Amniotic epithelial cell (primary cell): ENCODE data around the gene CENPT.

Source experiments
- DNase-seq: peaks from one replicate; pipeline ENCODE4 v3.0.0-alpha.2; 2010; ENCODE audit warnings: low read depth

The CENPT gene

DNA sequence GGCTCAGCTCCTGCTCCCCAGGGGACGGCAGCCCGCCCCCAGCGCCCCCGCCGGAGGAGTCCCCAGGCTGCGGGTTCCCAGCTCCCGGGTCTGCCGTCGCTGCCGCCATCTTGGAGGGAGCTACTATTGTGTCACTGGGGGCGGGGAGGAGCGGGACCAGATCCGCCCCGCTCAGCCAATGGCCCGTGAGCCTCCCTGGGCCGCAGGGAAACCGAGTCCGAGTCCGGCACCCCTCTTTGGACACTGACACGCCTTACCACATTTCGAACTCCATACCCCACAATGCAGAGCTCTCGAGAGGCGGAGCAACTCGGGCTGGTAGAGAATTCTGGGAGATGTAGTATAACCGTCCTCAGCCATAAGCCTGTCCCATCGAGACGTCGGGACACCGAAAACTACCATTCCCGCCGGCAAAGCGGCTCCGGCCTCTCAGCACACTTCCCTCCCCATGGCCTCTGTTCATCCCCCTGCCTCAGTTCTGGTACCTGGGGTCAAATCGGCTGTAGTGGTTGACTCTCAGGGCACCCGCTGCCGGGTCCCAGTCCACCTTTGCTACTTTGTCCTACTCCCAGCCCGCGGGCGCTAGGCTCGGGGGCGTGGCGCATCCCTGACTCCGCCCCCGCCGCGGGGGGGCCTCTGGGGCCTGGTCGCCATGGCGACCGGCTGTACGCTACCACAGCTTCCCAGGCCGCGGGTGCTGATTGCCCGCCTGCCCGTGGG, 40.9 kb downstream of the CENPT start, which contains the start of the genes RANBP10 and TSNAXIP1:
Gene RANBP10 (minus strand): TSS at position 133 of the 720 bp plus-strand sequence. CDS start 24 bp downstream, at position 109.
Gene TSNAXIP1 (plus strand): TSS at position 462 of the 720 bp plus-strand sequence. CDS start 261 bp downstream, outside the sequence.
- DNase-seq, result peak; percentile 99

DNA sequence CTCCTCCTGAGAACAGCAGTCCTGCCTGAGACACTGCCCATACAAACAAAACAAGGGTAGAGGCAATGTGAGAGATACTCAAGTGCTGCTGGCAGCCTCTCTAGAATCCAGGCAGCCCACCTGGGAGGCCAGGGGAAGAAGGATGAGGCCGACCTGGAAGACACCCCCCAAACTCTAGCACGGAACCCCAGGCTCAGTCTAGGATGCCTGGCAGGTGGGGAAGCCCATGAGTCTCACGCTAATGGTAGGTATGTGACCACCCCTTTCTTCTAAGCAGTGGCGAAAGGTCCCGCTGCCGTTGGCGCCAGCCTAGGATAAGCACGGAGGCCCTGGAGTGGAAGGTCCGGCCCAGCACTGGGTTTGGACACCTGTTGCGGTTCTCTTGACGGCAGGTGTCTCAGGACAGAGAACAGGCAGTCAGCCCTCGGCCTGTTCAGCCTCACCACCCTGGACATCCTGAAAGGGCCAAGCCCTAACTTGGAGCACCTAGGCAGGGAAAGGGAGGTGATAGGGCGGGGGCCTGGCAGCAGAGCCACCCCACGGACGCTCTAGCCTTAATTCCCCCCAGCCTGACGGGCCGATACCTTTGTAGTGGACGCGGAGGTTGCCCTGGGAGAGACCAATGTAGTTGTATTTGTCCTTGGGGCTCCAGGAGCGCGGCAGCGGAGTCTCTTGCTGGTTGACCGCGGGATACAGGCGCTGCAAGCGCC, 41.6 kb downstream of the CENPT start:
- no peak for DNase-seq

DNA sequence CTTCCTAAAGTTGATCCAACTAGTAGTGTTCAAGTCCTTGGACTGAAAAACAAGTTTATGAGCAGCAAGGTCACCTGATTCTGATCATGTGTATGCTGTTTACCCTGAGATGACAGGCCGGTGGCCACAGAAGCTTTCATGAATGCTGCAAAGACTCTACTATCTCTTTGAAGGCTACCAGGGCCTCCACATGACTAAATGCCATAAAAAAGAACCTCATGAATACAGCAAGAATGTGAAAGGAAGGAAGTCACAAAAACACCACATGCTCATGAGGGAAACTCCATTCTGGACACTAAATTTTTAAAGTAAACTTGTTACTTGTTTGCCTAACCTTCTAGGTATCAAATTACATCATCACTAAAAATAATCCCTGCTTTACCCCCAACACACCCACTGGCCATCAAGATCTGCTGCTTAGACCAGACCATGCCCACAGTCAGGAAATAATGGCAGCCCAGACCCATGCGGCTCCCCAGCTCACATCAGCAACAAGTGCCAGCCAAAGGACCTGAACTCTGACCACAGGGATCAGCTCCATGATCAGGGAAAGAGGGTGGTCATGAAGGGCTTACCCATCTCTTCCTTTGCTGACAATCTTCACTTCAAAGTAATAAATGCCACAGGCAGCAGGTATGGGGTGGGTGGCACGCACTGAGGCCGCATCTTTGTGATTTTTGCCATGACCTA, 42.5 kb downstream of the CENPT start:
- no peak for DNase-seq

DNA sequence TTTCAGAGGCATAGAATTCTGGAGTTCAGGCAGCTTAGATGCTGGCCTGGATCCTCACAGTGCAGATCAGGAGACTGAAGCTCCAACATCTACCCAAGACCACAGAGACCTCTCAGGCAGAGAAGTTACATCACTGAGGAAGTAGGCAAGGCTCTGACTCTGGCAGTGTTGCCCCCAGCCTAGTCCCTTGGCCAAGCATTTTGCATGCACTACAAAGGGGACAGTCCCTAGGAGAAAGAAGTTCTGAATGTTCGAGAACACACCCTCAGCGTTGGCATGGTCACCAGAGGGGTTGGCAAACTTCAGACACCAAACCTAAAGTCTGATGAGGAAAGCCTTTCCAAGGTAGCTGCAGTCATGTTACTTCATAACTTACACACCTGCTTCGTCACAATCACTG, 43.6 kb downstream of the CENPT start:
- DNase-seq, result no peak

DNA sequence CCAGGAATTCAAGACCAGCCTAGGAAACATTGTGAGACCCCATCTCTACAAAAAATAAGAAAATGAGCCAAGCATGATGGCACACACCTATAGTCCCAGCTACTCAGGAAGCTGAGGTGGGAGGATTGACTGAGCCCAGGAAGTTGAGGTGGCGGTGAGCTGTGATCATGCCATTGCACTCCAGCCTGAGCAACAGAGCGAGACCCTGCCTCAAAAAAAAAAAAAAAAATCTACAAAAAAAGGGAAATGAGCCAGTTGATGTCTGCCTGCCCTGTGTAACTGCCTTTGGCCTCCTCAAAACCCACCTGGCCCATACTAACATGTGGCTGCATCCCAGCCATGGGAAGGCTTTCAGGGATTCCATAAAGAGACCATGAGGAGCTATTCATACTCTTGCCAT, 45.6 kb downstream of the CENPT start:
- no peak for DNase-seq

DNA sequence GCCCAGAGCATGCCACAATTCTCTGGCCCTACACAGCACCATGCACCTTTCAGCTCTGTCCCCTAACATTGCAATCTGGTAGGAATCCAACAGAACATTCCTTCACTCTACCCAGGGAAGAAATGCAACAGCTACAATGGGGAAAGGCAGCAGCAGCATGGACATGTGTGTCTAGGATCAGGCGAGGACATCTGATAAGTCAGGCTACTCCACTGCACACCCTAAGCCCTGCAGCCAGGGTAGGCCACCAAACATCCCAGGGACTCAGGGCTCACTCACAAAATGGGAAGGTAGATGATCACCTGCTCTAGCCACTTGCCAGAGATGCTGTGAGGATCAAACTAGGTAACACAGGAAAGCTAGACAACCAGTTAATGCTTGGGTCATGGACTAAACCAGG, 46.3 kb downstream of the CENPT start:
- no peak for DNase-seq

DNA sequence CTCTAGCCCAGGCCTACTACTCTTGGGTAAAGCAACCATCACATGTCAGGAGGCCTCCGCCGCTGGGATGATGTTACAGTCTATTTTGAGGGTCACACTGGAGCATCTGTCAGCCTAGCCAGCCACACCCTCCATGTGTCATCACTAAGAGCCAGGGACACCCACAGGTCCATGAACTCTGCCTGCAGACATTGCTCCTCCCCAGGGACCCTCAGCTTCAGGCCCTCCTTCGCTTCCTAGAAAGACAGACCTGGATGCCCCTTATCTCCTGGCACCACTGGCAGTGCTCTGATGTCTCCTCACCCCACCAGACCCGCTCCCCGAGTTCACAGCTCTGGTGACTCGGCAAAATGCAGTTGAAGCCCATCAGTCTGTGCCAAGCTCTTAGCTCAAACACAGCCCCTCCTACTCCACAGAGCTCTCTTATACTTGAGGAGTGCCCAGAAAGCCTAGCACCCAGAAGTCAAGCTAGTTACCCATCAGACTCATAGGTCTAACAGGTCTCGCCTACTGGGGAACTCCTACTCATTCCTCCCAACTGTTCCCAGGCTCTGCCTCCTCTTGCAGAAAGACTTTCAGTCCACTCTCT, 47.1 kb downstream of the CENPT start:
- no peak for DNase-seq

DNA sequence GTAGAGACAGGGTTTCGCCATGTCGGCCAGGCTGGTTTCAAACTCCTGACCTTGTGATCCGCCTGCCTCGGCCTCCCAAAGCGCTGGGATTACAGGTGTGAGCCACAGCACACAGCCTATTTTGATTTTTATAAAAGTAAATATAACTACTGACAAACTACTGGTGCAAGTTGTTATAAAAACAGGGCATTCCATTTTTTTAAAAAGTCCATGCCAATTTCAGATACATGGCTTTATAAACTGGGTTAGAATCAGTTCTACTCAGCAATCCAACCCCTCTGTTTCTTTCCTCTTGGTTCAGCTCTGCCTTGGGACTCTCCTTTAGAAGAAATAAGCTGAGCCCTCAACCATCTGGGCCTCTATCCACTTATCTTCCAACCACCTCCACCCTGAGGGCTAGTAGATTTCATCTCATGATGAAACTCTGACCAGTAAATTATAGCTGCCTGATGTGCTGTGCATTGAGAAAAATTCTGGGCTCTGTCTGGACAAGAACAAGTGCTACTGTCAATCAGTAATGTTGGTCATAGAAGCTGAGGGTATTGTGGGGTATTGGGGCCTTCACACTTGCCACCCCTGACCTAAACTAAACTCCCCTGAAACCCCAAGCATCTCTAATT, 51.3 kb downstream of the CENPT start:
- DNase-seq, result no peak

DNA sequence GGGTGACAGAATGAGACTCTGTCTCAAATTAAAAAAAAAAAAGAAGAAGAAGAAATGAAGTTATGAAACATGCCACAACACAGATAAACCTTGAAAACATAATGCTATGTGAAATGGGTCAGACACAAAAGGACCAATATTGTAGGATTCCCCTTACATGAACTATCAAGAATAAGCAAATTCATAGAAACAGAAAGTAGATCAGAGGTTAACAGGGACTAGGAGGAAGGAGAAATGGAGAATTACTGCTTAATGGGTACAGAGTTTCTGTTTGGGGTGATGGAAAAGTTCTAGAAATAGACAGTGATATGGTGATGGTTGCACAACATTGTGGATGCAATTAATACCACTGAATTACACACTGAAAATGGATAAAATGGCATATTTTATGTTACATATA, 57.4 kb downstream of the CENPT start:
- no peak for DNase-seq

DNA sequence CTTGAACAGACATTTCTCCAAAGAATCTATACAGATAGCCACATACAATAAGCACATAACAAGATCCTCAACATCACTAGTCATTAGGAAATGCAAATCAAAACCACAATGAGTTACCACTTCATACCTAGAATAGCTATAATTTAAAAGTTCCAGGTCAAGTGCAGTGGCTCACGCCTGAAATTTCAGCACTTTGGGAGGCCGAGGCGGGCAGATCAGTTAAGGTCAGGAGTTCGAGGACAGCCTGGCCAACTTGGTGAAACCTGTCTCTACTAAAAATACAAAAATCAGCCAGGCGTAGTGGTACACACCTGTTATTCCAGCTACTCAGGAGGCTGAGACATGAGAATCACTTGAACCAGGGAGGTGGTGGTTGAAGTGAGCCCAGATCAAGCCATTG, 61.0 kb downstream of the CENPT start:
- DNase-seq, result no peak

DNA sequence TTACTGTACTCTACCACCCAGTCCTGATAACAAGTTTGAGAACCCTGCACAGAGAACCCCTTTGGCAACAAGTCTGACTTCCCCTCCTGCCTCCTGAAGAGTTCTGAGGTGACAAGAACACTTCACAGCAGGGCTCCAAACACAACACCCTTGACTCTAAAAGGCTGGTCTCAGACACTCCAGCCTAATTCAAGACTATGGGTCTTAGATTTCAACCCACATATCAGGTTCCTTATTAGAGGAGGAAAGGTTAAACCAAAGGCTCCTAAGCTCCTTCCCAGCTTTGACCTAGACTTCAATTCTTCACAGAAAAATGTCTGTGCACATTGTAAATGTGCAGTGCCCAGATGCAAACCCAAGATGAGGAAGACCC, 64.2 kb downstream of the CENPT start:
- DNase-seq, result no peak

DNA sequence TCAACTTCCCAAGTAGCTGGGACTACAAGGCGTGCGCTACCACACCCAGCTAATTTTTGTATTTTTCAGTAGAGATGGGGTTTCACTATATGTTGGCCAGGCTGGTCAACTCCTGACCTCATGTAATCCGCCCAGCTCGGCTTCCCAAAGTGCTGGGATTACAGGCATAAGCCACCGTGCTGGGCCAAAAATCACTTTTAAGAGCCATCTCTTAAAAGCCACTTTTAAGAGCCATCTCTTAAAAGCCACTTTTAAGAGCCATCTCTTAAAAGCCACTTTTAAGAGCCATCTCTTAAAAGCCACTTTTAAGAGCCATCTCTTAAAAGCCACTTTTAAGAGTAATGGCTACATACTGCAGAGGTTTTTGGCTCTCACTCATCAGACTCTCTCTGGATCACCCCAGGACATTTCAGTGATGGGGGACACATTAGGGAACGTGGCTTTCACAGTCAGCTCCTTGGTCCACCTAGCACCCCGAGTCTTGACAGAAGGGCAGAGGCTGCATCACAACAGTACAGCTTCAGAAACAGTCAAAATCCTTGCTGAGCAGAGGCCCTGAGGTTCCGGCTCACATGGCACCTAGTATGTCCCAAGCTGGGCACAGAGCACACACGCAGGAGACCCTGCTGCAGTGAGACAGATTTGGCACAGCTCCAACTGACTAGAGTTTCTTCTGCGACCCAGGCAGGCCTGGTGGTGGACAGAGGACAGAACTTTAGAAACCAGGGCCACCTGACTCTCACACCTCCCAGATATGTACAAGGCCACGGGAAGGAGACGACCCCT, 64.7 kb downstream of the CENPT start:
- no peak for DNase-seq

DNA sequence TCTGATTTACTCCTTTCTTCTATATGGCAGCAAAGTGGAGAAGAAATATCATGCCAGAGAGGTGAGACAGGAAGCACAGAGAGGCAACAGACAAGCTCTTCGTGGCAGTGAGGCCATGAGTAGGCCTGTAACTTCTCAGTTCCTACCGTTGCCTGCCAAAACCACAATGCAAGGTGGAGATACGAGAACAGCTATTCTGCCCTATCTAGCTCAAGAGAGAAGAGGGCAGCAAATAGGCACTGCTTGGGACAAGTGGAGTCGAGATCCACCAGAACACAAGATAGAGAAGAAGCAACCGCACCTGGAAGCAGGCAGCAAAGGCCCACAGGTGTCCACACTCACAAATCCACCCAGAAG, 66.0 kb downstream of the CENPT start:
- DNase-seq, result peak; percentile 24

DNA sequence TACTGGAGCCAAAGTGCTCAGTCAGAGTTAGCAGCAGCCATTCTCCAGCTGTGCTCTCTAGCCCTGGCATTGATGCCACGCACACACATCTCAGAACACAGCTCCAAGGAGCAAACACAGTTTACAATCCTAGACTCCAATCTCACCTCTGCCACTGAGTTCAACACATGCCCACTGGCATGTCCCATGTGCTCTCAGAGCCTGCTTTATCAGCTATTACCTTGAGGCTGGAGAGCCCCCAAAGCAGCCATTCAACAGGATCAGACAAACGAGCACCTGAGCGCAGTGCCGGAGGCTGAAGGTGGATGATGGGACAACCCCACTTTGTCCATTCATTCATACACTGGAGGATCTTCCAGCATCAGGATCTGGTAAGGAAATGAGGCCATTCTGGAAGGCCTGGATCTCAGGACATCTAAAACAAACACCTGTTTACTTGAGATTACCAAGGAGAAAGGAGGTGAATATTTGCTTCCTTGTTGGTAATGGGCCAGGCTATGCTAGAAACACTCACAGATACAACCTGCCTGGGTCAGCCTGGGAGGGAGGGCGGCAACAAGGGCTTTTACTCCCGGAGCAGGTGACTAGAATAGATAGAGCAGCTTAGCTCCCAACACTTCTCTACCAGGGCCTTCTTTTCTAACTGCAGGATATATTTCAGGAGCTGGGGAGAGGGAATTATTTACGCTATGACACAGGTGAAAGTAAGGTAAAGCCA, 66.5 kb downstream of the CENPT start:
- no peak for DNase-seq

DNA sequence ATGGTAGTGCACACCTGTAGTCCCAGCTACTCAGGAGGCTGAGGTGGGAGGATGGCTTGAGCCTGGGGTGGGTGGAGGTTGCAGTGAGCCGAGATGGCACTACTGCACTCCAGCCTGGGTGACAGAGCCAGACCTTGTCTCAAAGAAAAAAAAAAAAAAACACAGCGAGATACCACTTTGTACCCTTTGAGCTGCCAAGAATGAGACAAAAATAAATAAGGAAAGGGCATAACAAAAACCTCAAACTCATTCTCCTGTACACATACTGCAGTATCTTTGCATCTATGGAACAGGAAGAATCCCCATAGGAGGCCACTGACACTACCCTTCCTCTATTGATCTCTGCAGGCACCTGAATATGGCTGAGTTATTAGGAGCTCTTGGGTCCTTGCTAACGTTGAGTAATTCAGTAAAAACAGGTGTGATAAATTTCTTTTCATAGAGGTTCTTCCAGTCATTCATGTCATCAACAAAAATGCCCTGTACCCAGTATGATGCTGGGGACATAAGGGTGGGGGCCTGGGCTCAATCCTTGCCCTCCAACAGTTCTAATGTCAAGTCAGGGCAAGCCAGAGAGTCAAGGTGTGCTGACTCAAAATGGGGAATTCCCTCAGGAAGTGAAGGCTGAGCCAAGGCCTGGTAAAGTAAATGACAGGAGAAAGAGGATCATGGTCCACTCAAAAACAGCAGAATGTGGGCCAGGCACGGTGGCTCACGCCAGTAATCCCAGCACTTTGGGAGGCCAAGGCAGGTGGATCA, 68.1 kb downstream of the CENPT start:
- no peak for DNase-seq
